ENCODE results near the gene GRM2.

- TF ChIP-seq, protein P1, sequence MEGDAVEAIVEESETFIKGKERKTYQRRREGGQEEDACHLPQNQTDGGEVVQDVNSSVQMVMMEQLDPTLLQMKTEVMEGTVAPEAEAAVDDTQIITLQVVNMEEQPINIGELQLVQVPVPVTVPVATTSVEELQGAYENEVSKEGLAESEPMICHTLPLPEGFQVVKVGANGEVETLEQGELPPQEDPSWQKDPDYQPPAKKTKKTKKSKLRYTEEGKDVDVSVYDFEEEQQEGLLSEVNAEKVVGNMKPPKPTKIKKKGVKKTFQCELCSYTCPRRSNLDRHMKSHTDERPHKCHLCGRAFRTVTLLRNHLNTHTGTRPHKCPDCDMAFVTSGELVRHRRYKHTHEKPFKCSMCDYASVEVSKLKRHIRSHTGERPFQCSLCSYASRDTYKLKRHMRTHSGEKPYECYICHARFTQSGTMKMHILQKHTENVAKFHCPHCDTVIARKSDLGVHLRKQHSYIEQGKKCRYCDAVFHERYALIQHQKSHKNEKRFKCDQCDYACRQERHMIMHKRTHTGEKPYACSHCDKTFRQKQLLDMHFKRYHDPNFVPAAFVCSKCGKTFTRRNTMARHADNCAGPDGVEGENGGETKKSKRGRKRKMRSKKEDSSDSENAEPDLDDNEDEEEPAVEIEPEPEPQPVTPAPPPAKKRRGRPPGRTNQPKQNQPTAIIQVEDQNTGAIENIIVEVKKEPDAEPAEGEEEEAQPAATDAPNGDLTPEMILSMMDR (IDR thresholded peaks at IDR 0.05): peak; percentile 15 to 41 (median 33)
- TF ChIP-seq POLR2A (IDR thresholded peaks at IDR 0.05) (no peak), EP300 (IDR thresholded peaks at IDR 0.05) (no peak)
Observed at GRCh38 chr3:51718547-51719409, 11.9 kb downstream of the GRM2 start.

Data from tibial nerve (tissue), 4 donors.